Muscle layer of duodenum (tissue), 2 donors: ENCODE results near the gene MYO16.

ENCODE experiments used
- H3K27ac ChIP-seq: one replicate; pipeline ENCODE4 v1.7.0; 2013; ENCODE audit warnings: mild to moderate bottlenecking, low read length
- H3K27me3 ChIP-seq: one replicate; pipeline ENCODE4 v1.7.0; 2013; ENCODE audit warnings: low read depth, mild to moderate bottlenecking, control low read depth, low read length
- H3K36me3 ChIP-seq, 2 donors: one replicate each; pipeline ENCODE4 v1.7.0; 2013; ENCODE audit warnings: low read length in 2 of 2, control low read depth in 1 of 2, mild to moderate bottlenecking in 1 of 2; ENCODE audit not compliant: insufficient read depth in 2 of 2, control insufficient read depth in 1 of 2
- H3K4me1 ChIP-seq, 2 donors: one replicate each; pipeline ENCODE4 v1.7.0; 2013; ENCODE audit warnings: low read length in 2 of 2, mild to moderate bottlenecking in 2 of 2, control low read depth in 1 of 2, moderate library complexity in 1 of 2; ENCODE audit not compliant: insufficient read depth in 2 of 2, control insufficient read depth in 1 of 2
- H3K4me3 ChIP-seq, 2 donors: one replicate each; pipeline ENCODE4 v1.7.0; 2013; ENCODE audit warnings: low read length in 2 of 2, low read depth in 1 of 2, mild to moderate bottlenecking in 1 of 2
- H3K9me3 ChIP-seq, 2 donors: one replicate each; pipeline ENCODE4 v1.7.0; 2013; ENCODE audit warnings: low read length in 2 of 2, control low read depth in 1 of 2, mild to moderate bottlenecking in 1 of 2; ENCODE audit not compliant: control insufficient read depth in 1 of 2
- donor health status: healthy.

MYO16 gene

GRCh38 chr13:108742701-108743451 is 113.5 kb downstream of the MYO16 start:
- no peaks in the 10 kb centered on the region for H3K36me3 ChIP-seq
- no peaks in the 10 kb centered on the region for H3K4me1 ChIP-seq
- peaks cover 0 to 6% of the 10 kb centered on the region in 2 donors for H3K9me3 ChIP-seq
- H3K4me3 ChIP-seq = no peak overlapping the region
- no peaks in the 10 kb centered on the region for H3K27me3 ChIP-seq
- no peak overlapping the region for H3K27ac ChIP-seq

GRCh38 chr13:108743522-108743921 is 114.1 kb downstream of the MYO16 start:
- Histone ChIP-seq H3K27ac (no peak overlapping the region), H3K9me3 (peaks cover 0 to 6% of the 10 kb centered on the region in 2 donors), H3K36me3 (no peaks in the 10 kb centered on the region), H3K4me3 (no peak overlapping the region), H3K4me1 (no peaks in the 10 kb centered on the region), H3K27me3 (no peaks in the 10 kb centered on the region)

- H3K36me3 ChIP-seq = no peaks in the 10 kb centered on the region
- no peaks in the 10 kb centered on the region for H3K4me1 ChIP-seq
- H3K9me3 ChIP-seq = no peaks in the 10 kb centered on the region
- no peak overlapping the region for H3K4me3 ChIP-seq
- no peaks in the 10 kb centered on the region for H3K27me3 ChIP-seq
- no peak overlapping the region for H3K27ac ChIP-seq
Measured at GRCh38 chr13:108747843-108748242, 118.4 kb downstream of the MYO16 start.

GRCh38 chr13:108752276-108752675 is 122.9 kb downstream of the MYO16 start:
- Histone ChIP-seq H3K4me1 (no peaks in the 10 kb centered on the region), H3K27me3 (no peaks in the 10 kb centered on the region)

GRCh38 chr13:108755083-108755482 is 125.7 kb downstream of the MYO16 start:
- Histone ChIP-seq H3K4me1 (no peaks in the 10 kb centered on the region), H3K9me3 (peaks cover 0 to 2% of the 10 kb centered on the region in 2 donors), H3K4me3 (no peak overlapping the region), H3K27ac (no peak overlapping the region), H3K36me3 (no peaks in the 10 kb centered on the region), H3K27me3 (no peaks in the 10 kb centered on the region)

More at GRCh38 chr13:108752276-108752675, 122.9 kb downstream of the MYO16 start:
- no peak overlapping the region for H3K27ac ChIP-seq
- H3K4me3 ChIP-seq = no peak overlapping the region
- H3K36me3 ChIP-seq = no peaks in the 10 kb centered on the region
- H3K9me3 ChIP-seq = peaks cover 0 to 2% of the 10 kb centered on the region in 2 donors

- no peaks in the 10 kb centered on the region for H3K9me3 ChIP-seq
- no peak overlapping the region for H3K27ac ChIP-seq
- no peak overlapping the region for H3K4me3 ChIP-seq
Measured at GRCh38 chr13:108760129-108760528, 130.7 kb downstream of the MYO16 start.

GRCh38 chr13:108760541-108760940 is 131.1 kb downstream of the MYO16 start:
- Histone ChIP-seq H3K4me3 (no peak overlapping the region), H3K27ac (no peak overlapping the region), H3K36me3 (no peaks in the 10 kb centered on the region)

More at GRCh38 chr13:108760129-108760528, 130.7 kb downstream of the MYO16 start:
- Histone ChIP-seq H3K4me1 (no peaks in the 10 kb centered on the region), H3K27me3 (no peaks in the 10 kb centered on the region), H3K36me3 (no peaks in the 10 kb centered on the region)

GRCh38 chr13:108768035-108768434 is 138.6 kb downstream of the MYO16 start:
- H3K36me3 ChIP-seq = no peaks in the 10 kb centered on the region
- H3K4me1 ChIP-seq = no peaks in the 10 kb centered on the region
- H3K4me3 ChIP-seq = no peak overlapping the region
- H3K27me3 ChIP-seq = no peaks in the 10 kb centered on the region
- H3K9me3 ChIP-seq = no peaks in the 10 kb centered on the region
- H3K27ac ChIP-seq = no peak overlapping the region

More at GRCh38 chr13:108760541-108760940, 131.1 kb downstream of the MYO16 start:
- Histone ChIP-seq H3K9me3 (no peaks in the 10 kb centered on the region), H3K27me3 (no peaks in the 10 kb centered on the region), H3K4me1 (no peaks in the 10 kb centered on the region)

- Histone ChIP-seq H3K4me1 (no peaks in the 10 kb centered on the region), H3K4me3 (no peak overlapping the region), H3K27me3 (no peaks in the 10 kb centered on the region), H3K27ac (no peak overlapping the region), H3K9me3 (no peaks in the 10 kb centered on the region), H3K36me3 (no peaks in the 10 kb centered on the region)
Measured at GRCh38 chr13:108769213-108770070, 140.0 kb downstream of the MYO16 start.

GRCh38 chr13:108775597-108775996 is 146.2 kb downstream of the MYO16 start:
- H3K27ac ChIP-seq = no peak overlapping the region
- no peaks in the 10 kb centered on the region for H3K27me3 ChIP-seq
- H3K36me3 ChIP-seq = no peaks in the 10 kb centered on the region
- no peak overlapping the region for H3K4me3 ChIP-seq
- no peaks in the 10 kb centered on the region for H3K4me1 ChIP-seq
- H3K9me3 ChIP-seq = no peaks in the 10 kb centered on the region

GRCh38 chr13:108776650-108777049 is 147.2 kb downstream of the MYO16 start:
- no peaks in the 10 kb centered on the region for H3K4me1 ChIP-seq
- no peaks in the 10 kb centered on the region for H3K36me3 ChIP-seq
- H3K4me3 ChIP-seq = no peak overlapping the region
- no peak overlapping the region for H3K27ac ChIP-seq
- no peaks in the 10 kb centered on the region for H3K27me3 ChIP-seq
- H3K9me3 ChIP-seq = no peaks in the 10 kb centered on the region
